Neutrophil (primary cell): ENCODE results near the gene RPL22L1.
"Not testable (repeated sequence)": the region's sequence is repeated elsewhere in the genome, so short reads cannot be mapped to it uniquely, and the experiment has no call there.

Experiments
- H3K27ac ChIP-seq: fragments of 200-600 bp; sonication (generic); 2 replicates; pipeline ENCODE4 v1.5.1; 2016; ENCODE audit warnings: mild to moderate bottlenecking, moderate library complexity
- H3K27me3 ChIP-seq: fragments of 200-600 bp; sonication (generic); 2 replicates; pipeline ENCODE4 v1.6.0; 2016; ENCODE audit warnings: mild to moderate bottlenecking
- H3K36me3 ChIP-seq: fragments of 200-600 bp; sonication (generic); 2 replicates; pipeline ENCODE4 v1.5.1; 2017
- H3K4me1 ChIP-seq, 2 experiments: fragments of 200-600 bp in 1 of 2; sonication (generic) in 1 of 2; 1 replicate in 1 of 2; 2 replicates in 1 of 2; pipeline versions ENCODE4 v1.5.1 to v1.6.1; 2013 to 2016; ENCODE audit warnings: low read depth in 1 of 2, low read length in 1 of 2, mild to moderate bottlenecking in 1 of 2, moderate library complexity in 1 of 2; ENCODE audit not compliant: control insufficient read depth in 1 of 2, insufficient read depth in 1 of 2
- H3K4me3 ChIP-seq, 2 experiments: fragments of 200-600 bp in 1 of 2; sonication (generic) in 1 of 2; 1 replicate in 1 of 2; 2 replicates in 1 of 2; pipeline ENCODE4 v1.5.1; 2013 to 2016; ENCODE audit warnings: low read depth in 1 of 2, low read length in 1 of 2, mild to moderate bottlenecking in 1 of 2, moderate library complexity in 1 of 2
- H3K9me3 ChIP-seq: fragments of 200-600 bp; sonication (generic); 2 replicates; pipeline ENCODE4 v1.5.1; 2016
- CTCF ChIP-seq: fragments of 200-600 bp; sonication (generic); IDR thresholded peaks from 2 replicates; pipeline ENCODE4 v1.5.1; 2016; ENCODE audit warnings: antibody characterized with exemption

Gene RPL22L1

GRCh38 chr3:170830580-170830979 lies 39.4 kb downstream of the RPL22L1 start:
- H3K36me3 ChIP-seq, result no peaks in the 10 kb centered on the region
- TF ChIP-seq CTCF, result no peak
- H3K9me3 ChIP-seq, result no peaks in the 10 kb centered on the region
- H3K4me3 ChIP-seq, result no peak overlapping the region
- H3K27ac ChIP-seq, result no peak overlapping the region
- H3K27me3 ChIP-seq, result peaks cover 31% of the 10 kb centered on the region
- no peaks in the 10 kb centered on the region for H3K4me1 ChIP-seq

GRCh38 chr3:170829546-170830272 lies 40.3 kb downstream of the RPL22L1 start:
- H3K27me3 ChIP-seq, result peaks cover 24% of the 10 kb centered on the region
- TF ChIP-seq CTCF, result no peak

GRCh38 chr3:170826047-170826446 lies 43.9 kb downstream of the RPL22L1 start:
- no peaks in the 10 kb centered on the region for H3K9me3 ChIP-seq
- peaks cover 22% of the 10 kb centered on the region for H3K27me3 ChIP-seq
- TF ChIP-seq CTCF, result no peak
- no peak overlapping the region for H3K27ac ChIP-seq
- no peaks in the 10 kb centered on the region for H3K4me1 ChIP-seq
- H3K4me3 ChIP-seq, result no peak overlapping the region
- H3K36me3 ChIP-seq, result no peaks in the 10 kb centered on the region

More at GRCh38 chr3:170829546-170830272, 40.3 kb downstream of the RPL22L1 start:
- H3K4me3 ChIP-seq, result no peak overlapping the region
- no peaks in the 10 kb centered on the region for H3K36me3 ChIP-seq
- no peak overlapping the region for H3K27ac ChIP-seq
- H3K4me1 ChIP-seq, result no peaks in the 10 kb centered on the region
- H3K9me3 ChIP-seq, result no peaks in the 10 kb centered on the region

GRCh38 chr3:170823562-170823961 lies 46.4 kb downstream of the RPL22L1 start:
- not testable (repeated sequence) for H3K9me3 ChIP-seq, H3K4me3 ChIP-seq, H3K36me3 ChIP-seq, H3K4me1 ChIP-seq, H3K27ac ChIP-seq
- peaks cover 15% of the 10 kb centered on the region for H3K27me3 ChIP-seq

GRCh38 chr3:170818325-170818724 lies 51.7 kb downstream of the RPL22L1 start:
- not testable (repeated sequence) for H3K27me3 ChIP-seq, H3K4me3 ChIP-seq, H3K9me3 ChIP-seq, H3K27ac ChIP-seq, H3K36me3 ChIP-seq, H3K4me1 ChIP-seq

- H3K27ac ChIP-seq, H3K27me3 ChIP-seq, H3K36me3 ChIP-seq, H3K4me1 ChIP-seq, H3K9me3 ChIP-seq, H3K4me3 ChIP-seq: not testable (repeated sequence)
Observed at GRCh38 chr3:170817471-170817870, 52.5 kb downstream of the RPL22L1 start.

- TF ChIP-seq CTCF, result no peak
- H3K36me3 ChIP-seq, result no peaks in the 10 kb centered on the region
- H3K4me1 ChIP-seq, result no peaks in the 10 kb centered on the region
- H3K27ac ChIP-seq, result no peak overlapping the region
- no peaks in the 10 kb centered on the region for H3K27me3 ChIP-seq
- no peak overlapping the region for H3K4me3 ChIP-seq
- H3K9me3 ChIP-seq, result no peaks in the 10 kb centered on the region
Observed at GRCh38 chr3:170816841-170817240, 53.2 kb downstream of the RPL22L1 start.
